GM04504 (cell line): ENCODE results near the gene SFR1.
"Not testable (repeated sequence)": the region's sequence is repeated elsewhere in the genome, so short reads cannot be mapped to it uniquely, and the experiment has no call there.

Experiments used
- DNase-seq: peaks from one replicate; pipeline ENCODE4 v3.0.0-alpha.2; 2012; ENCODE audit warnings: low read depth

SFR1 gene

DNA sequence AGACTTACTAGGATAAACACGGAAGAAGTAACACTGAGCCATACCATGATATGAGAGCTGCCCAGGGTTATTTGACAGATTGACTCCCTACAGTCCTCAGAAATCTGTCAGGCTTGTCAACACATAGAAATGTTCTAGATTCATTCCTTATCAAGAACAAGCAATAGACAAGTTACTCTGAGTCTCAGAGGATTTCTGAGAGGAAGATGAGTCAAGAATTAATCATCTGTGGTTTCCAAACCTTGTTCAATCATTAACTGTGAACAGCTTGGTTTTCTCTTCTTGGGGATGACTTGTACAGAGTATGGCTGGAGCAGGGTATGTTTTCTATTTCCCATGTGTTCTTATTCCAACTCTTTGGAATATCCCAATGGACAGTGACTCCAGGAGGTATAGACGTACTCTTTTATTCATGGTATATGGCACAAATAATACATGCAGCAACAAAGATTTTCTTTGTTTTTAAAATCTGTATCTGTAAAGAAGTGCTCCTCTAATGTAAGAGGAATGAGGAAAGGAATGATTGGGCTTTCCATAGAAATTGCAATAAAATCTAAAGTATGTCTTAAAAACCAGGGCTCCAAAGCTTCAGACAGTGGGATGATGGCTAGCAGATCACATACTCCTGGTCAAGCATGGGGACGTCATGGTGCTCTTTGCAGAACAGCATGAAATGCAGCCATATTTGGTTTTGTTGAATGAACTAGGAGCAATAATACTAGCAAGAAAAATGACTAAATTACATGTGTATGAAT lies 11.9 kb upstream of the SFR1 start:
- peak; percentile 47 for DNase-seq

DNA sequence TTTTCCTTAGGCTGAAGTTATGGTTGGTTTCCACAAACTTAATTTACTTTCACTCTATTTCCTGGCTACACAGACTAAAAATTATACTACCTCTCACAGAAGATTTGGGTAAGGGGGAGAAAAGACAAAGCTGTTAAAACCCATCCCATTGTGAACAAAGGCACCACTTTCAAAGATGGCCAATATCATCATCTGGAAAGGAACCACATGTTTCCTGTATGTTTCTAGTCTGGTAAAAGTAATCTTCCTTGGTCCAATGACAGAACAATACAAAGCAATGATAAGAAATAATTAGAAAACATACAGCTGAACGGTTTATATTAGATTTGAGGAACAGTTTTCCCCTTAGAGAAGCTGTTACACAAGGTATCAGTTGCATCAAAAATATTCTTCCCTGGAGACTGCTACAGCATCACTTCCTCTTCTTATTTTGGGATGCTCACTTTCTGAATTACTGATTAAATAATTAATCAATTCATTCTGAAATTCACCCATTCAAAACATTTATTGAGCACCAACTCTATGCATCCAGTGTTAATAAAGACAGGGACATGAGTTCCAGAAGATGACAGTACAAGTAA lies 8.5 kb upstream of the SFR1 start:
- DNase-seq, result no peak

DNA sequence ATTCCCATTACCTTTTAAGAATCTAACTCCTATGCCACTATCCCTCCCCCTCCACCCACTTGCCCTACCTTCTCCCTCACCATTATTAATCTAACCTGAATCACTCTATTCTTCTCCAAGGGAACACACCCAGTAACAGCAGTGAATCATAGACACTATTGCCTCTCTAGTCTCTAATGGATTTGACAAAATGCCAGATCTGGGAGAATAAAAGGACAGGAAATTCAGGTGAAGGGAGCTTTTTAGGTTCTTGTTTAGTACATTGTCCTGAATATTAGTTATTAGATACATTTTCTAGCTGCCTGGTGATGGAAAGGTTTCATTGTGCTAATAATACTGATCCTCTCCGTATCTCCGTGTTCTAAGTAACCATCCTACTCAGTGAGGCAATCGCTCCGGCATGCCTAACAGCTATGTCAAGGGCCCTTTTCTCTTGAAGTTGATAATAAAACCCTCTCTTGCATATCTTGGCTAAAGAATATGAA lies 4.1 kb upstream of the SFR1 start:
- DNase-seq, result no peak

- DNase-seq, result no peak
Observed at GRCh38 chr10:104119996-104120395, 2.0 kb upstream of the SFR1 start.

GRCh38 chr10:104120512-104120902 lies 1.5 kb upstream of the SFR1 start:
- DNase-seq, result no peak

- DNase-seq, result peak; percentile 89
Observed at GRCh38 chr10:104120903-104121484, 977 bp upstream of the SFR1 start.

DNA sequence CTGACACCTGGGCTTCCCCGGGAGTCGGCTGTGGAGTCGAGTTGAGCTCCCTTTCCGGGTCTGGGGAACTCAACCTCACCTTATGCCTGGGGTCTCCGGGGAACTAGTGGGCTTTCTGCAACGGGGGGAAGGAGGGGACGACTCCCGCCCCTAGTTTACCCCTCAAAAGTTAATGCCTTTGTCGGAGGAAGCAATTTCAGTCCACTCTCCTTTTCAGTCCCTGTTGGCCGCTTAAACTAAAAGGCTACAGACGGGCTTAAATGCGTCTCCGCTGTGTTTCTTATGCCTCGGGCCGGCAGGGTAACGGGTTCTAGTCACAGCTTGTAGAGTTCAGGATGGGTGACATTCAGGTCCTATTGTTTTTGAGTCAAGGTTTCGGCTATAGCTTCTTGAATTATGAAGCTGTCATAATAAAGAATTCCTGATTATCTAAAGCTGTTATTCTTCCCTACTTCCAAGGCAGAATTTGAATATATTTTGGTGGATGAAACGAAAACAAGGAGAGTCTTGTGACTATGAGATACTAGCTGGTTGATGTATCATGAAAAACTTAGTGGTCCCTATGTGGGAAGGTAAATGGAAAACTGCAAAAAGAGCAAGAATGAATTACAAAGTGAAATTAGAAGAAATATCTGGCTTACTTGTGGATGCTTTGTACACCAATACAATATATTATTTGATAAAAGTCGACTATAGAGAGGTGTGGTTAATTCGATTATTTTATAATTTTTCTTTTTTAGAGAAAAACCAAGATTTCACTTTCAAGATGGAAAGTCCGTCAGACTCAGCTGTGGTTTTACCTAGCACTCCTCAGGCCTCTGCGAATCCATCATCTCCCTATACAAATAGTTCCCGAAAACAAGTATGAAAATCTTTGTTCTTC lies 495 bp downstream of the SFR1 start:
- no peak for DNase-seq

GRCh38 chr10:104123397-104123796 lies 1.4 kb downstream of the SFR1 start:
- no peak for DNase-seq

- DNase-seq, result no peak
Observed at GRCh38 chr10:104127411-104127810, 5.4 kb downstream of the SFR1 start.

DNA sequence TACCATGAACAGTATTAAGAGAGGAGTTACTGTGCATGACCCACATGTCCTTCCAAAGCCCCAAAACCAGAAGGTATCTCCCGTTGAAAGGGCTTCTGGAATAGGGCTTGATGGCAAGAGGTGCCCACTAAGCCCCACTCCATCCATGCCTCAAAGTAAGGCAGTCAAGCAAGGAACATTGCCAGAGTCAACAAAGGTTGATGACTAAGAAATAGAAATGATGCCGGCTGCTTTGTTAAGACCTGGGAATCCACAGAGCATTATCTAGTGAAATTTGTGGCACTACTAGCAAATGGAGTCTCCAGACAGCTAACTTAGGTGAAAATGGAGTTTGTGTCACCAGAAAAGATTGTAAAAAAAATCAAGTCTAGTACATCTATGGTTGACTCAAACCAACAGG lies 6.2 kb downstream of the SFR1 start:
- DNase-seq, result no peak

DNA sequence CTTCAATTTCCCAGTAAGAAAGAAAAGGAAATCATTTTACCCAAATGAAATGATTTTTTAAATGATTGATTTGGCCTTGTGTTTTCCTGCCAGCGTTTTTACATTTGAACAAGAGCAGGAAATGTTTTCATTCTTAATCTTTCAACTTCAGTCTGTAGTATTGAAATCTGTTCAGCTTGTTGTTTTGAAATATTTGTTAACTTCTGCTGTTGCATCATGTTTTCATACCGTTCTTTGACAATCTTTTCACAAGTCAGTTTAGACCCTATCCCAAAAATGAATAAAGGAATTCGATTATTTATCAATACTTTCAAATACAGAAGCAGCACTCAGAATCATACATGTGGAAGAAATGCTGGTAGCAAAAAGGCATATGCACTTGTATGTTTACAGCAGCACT lies 8.1 kb downstream of the SFR1 start:
- no peak for DNase-seq

- no peak for DNase-seq
Observed at GRCh38 chr10:104138131-104138530, 16.2 kb downstream of the SFR1 start.

GRCh38 chr10:104139221-104139620 lies 17.2 kb downstream of the SFR1 start:
- no peak for DNase-seq

DNA sequence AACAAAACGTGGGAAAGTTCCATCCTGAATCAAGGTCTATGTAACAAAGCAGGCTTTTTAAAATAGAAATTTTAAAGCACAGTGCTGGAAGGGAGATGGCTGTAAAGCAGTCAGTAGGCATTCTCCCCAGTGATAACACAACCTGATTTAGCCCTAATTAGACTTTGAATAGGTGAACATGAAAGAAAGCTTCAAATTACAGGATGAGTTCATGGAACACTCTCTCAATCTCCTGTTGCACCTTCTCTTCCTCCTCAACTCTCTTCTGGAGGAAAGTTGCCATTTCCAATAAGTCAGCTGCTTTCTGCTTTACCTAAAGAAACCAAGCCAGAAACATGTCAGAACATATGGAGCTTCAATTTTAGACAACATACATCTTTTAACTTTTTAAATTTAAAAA lies 20.1 kb downstream of the SFR1 start:
- no peak for DNase-seq

DNA sequence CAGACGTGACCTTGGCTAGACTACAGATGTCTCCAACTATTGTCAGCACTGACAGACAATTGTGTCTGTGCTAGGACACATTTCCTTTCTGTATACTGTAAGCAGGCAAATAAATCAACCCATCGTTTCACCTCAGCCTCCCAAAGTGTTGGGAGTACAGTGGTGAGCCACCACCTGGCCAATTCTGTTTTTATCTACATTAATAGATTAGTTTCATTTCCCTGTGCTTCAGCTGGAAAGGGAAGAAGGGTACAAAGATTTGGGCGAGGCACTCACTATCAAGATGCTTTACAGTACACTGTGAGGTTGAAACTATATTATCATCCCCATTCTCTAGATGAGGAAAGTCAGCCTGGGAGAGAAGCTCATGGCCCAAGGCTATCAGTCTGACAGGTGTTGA lies 21.9 kb downstream of the SFR1 start:
- no peak for DNase-seq

DNA sequence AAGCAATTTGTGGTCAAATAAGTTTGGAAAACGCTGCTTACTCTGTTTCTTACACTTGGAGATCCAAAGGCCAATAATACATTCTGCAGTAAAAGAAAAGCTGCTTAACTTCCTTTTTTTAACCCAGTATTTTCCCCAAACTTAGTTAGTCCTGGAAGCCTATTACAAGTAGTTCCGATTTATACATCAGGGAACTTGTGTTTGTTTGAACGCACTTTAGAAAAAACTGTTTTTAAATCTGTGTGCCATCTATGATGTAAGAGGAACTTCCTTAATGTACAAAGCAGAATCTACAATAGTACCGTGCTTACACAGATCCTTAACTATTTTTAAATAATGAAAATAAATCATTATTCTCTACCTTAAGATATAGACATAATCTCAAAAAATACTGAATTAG lies 23.0 kb downstream of the SFR1 start:
- no peak for DNase-seq

DNA sequence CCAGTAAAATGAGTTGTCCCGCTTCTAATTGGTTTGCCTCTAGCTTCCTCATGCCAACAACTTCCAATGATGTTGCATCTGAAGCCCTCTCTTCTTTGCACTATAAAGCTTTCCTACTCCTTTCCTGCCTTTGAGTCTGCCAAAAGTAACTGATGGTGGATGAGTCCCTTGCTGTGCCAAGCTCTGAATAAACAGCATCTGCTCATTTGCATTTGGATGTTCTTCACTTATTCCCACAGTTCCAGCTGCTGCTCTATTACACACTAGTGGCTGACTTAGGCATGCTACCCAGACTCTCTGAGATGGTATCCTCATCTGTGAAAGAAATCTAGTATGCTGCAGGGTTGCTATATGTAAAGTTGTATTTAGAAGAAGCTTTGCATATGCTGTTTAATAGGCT lies 24.9 kb downstream of the SFR1 start:
- DNase-seq, result no peak

- no peak for DNase-seq
Observed at GRCh38 chr10:104150139-104150538, 28.2 kb downstream of the SFR1 start.

DNA sequence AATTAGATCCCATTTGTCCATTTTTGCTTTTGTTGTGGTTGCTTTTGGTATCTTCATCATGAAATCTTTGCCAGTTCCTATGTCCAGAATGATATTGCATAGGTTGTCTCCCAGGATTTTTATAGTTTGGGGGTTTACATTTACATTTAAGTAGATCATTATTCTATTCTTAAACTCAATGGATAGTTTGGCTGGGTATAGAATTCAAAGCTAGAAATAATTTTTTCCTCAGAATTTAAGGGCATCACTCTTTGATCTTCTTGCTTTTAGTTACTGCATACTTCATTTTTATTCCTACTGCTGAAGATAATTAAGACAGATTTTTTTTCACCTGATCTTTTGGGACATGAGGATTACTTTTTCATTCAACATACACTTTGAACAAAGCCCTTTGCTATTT lies 29.8 kb downstream of the SFR1 start:
- DNase-seq, result no peak

- DNase-seq, result no peak
Observed at GRCh38 chr10:104155591-104155990, 33.6 kb downstream of the SFR1 start.

GRCh38 chr10:104170610-104171254 lies 48.8 kb downstream of the SFR1 start:
- DNase-seq, result no peak

DNA sequence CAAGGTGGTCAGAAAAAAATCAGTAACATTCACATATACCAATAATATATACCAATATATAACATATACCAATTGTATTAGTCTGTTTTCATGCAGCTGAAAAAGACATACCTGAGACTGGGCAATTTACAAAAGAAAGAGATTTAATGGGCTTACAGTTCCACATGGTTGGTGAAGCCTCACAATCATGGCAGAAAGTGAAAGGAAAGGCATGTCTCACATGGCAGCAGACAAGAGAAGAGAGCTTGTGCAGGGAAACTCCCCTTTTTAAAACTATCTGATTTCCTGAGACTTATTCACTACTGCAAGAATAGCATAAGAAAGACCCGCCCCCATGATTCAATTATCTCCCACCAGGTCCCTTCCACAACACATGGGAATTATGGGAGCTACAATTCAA lies 52.2 kb downstream of the SFR1 start:
- DNase-seq, result not testable (repeated sequence)
